Coronary artery (tissue), 2 donors: Measurements from ENCODE around the gene MRPS14.

Experiments
- DNase-seq: peaks from one replicate; pipeline ENCODE4 v3.0.0-alpha.2; 2017; ENCODE audit warnings: low spot score
- H3K27ac ChIP-seq, 2 donors: fragments of 200-600 bp; sonication (generic); one replicate each; pipeline ENCODE4 v1.5.1; 2016 to 2019
- H3K4me3 ChIP-seq: fragments of 200-600 bp; sonication (generic); 2 replicates; pipeline ENCODE4 v1.5.1; 2016; ENCODE audit warnings: mild to moderate bottlenecking, moderate library complexity
- TF ChIP-seq, protein P1 (sequence below): fragments of 200-600 bp; sonication (generic); IDR thresholded peaks from one replicate; pipeline ENCODE4 v1.5.1; 2019; ENCODE audit warnings: antibody characterized with exemption

Gene MRPS14

GRCh38 chr1:175023043-175023921 lies at the start of gene MRPS14:
MRPS14 (minus strand) TSS chr1:175023425; CDS start chr1:175023408, 17 bp downstream.
- TF ChIP-seq, protein P1, sequence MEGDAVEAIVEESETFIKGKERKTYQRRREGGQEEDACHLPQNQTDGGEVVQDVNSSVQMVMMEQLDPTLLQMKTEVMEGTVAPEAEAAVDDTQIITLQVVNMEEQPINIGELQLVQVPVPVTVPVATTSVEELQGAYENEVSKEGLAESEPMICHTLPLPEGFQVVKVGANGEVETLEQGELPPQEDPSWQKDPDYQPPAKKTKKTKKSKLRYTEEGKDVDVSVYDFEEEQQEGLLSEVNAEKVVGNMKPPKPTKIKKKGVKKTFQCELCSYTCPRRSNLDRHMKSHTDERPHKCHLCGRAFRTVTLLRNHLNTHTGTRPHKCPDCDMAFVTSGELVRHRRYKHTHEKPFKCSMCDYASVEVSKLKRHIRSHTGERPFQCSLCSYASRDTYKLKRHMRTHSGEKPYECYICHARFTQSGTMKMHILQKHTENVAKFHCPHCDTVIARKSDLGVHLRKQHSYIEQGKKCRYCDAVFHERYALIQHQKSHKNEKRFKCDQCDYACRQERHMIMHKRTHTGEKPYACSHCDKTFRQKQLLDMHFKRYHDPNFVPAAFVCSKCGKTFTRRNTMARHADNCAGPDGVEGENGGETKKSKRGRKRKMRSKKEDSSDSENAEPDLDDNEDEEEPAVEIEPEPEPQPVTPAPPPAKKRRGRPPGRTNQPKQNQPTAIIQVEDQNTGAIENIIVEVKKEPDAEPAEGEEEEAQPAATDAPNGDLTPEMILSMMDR = no peak
- Histone ChIP-seq H3K27ac (peak within 1 kb of the TSS; percentile 70 to 89), H3K4me3 (peak within 1 kb of the TSS; percentile 96)
- DNase-seq = peak; percentile 99

DNA sequence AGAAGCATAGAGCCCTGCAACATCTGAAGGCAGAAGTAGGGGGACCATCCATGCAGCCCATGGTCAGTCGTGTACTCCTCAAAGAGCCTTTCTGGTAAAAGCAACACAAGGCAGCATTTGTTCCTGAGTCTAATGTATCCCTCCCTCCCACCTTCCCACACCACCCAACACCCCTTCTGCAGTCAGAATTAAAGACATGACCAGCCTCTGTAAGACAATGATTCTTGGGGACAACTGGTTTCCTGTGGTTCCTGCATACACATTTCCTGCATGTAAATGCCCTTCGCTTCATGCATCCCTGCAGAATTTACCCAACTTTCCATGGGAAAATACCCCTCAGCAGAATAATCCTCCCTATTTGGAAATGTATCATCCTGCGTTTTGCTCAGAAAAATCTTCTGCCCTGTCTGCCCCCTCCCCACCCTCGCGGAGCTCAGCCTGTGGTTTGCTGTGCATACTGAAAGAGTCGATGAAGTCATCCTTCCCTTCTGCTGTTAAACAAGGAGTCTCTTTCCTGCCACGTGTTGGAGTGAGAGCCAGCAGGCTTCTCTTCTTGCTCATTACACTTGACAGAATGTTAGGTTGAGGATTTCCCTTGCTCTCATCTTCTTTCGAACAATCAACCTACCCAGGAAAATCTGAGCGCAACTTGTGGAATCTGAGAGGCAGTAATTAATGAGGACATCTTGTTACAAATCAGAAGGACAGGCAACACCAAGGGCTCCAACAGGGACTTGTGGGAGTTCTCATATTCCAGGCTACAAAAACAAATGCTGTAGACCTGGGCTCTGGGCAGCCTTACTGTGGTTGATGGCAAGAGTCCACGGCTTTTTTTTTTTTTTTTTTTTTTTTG lies 49.1 kb upstream of the MRPS14 start:
- DNase-seq = no peak
- Histone ChIP-seq H3K27ac (peak overlapping the region in 1 of 2 donors; percentile 23), H3K4me3 (peak overlapping the region; percentile 58)
- TF ChIP-seq, protein P1 = no peak

- DNase-seq = no peak
- H3K27ac ChIP-seq = no peak overlapping the region
- no peak overlapping the region for H3K4me3 ChIP-seq
- TF ChIP-seq, protein P1 = no peak
Observed at GRCh38 chr1:175071276-175071943, 48.2 kb upstream of the MRPS14 start.

DNA sequence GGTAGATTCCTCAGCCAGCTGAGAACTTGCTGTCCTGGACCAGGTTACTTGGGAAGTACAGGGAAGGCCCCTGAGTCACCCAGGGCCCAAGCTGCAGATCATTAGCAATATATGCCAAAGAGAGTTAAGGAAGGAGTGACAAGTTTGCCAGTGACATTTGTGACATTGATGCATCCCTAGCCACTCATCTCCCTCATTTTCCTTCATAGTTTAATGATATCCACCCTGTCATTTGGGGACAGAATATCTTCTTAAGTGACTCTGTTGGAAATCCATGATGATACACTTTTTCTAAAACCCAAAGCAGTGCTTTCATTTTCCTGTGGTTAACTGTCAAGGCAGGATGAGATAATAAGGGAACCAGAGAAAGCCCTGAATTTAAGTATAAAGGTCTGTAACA lies 47.6 kb upstream of the MRPS14 start:
- DNase-seq = no peak
- Histone ChIP-seq H3K27ac (no peak overlapping the region), H3K4me3 (no peak overlapping the region)
- TF ChIP-seq, protein P1 = no peak

DNA sequence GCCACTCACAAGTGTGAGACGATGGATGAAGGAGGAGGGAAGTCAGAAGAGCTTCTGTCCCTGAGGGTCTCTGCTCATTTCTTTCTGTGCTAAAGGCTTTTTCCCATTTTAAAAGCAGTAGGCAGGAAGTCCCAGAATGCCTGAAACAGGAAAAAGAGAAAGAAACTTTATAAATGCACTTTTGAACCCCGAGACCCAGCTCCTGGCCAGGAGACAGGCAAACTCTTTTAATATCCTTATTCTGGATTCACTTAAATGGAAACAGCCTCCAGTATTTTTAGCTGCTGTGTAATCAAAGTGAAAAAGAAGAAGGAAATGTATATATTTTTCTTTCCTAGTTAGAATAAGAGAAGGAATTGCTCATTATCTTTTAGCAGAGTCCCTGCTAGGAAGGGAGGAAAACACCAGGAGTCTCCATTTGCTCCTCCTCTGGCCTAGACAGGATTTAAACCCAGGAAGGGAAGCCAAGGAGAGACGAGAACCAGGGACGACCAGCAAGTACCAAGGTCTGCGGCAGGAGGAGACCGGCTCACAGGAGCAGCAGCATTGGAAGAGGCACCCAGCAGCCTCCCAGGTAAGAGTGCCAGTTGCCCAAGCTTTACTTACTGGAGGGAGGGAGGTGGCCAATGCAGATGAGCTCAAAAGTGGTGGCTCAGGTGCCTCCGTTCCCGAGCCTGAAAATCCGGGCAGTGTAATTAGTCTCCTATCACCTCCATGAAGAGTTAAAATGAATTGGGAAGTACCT lies 44.3 kb upstream of the MRPS14 start, which contains the start of gene TNN:
Gene TNN (plus strand): TSS at position 472 of the 745 bp plus-strand sequence. CDS start 9,586 bp downstream, outside the sequence.
- DNase-seq = no peak
- TF ChIP-seq, protein P1 = no peak
- H3K27ac ChIP-seq = no peak within 1 kb of the TSS
- no peak within 1 kb of the TSS for H3K4me3 ChIP-seq

GRCh38 chr1:175062858-175063257 lies 39.6 kb upstream of the MRPS14 start:
- Histone ChIP-seq H3K27ac (no peak overlapping the region), H3K4me3 (no peak overlapping the region)
- TF ChIP-seq, protein P1 = no peak
- no peak for DNase-seq
